Activated CD4-positive, CD25-positive, alpha-beta regulatory T cell (primary cell): ENCODE results near the gene PTPRK.

ENCODE experiments used
- DNase-seq, 4 experiments: peaks; one replicate each; lab custom pipeline; 2025; lab: John Stamatoyannopoulos, UW

PTPRK gene

GRCh38 chr6:128388380-128388779 lies 132.0 kb downstream of the PTPRK start:
- DNase-seq: no peak

GRCh38 chr6:128380891-128381290 lies 139.5 kb downstream of the PTPRK start:
- DNase-seq: no peak

GRCh38 chr6:128379577-128379976 lies 140.8 kb downstream of the PTPRK start:
- DNase-seq: no peak

GRCh38 chr6:128376952-128377503 lies 143.4 kb downstream of the PTPRK start:
- no peak for DNase-seq

GRCh38 chr6:128371136-128371535 lies 149.3 kb downstream of the PTPRK start:
- DNase-seq: no peak

- DNase-seq: no peak
These were observed 150.3 kb downstream of the PTPRK start for GRCh38 chr6:128370072-128370471.

GRCh38 chr6:128368213-128368944 lies 152.0 kb downstream of the PTPRK start:
- DNase-seq: no peak

- DNase-seq: no peak
These were observed 153.0 kb downstream of the PTPRK start for GRCh38 chr6:128367437-128367836.

- no peak for DNase-seq
These were observed 154.8 kb downstream of the PTPRK start for GRCh38 chr6:128365520-128366160.

GRCh38 chr6:128364766-128365519 lies 155.5 kb downstream of the PTPRK start:
- no peak for DNase-seq

GRCh38 chr6:128363020-128363813 lies 157.2 kb downstream of the PTPRK start:
- no peak for DNase-seq

GRCh38 chr6:128361378-128361777 lies 159.0 kb downstream of the PTPRK start:
- no peak for DNase-seq

GRCh38 chr6:128358244-128358776 lies 162.1 kb downstream of the PTPRK start:
- no peak for DNase-seq

- DNase-seq: no peak
These were observed 162.8 kb downstream of the PTPRK start for GRCh38 chr6:128357392-128358130.

- DNase-seq: no peak
These were observed 168.0 kb downstream of the PTPRK start for GRCh38 chr6:128352366-128352765.

GRCh38 chr6:128351255-128351514 lies 169.2 kb downstream of the PTPRK start:
- no peak for DNase-seq

GRCh38 chr6:128350416-128351254 lies 169.8 kb downstream of the PTPRK start:
- no peak for DNase-seq

GRCh38 chr6:128347123-128347522 lies 173.3 kb downstream of the PTPRK start:
- no peak for DNase-seq

GRCh38 chr6:128346569-128346968 lies 173.8 kb downstream of the PTPRK start:
- DNase-seq: no peak

GRCh38 chr6:128345278-128345677 lies 175.1 kb downstream of the PTPRK start:
- no peak for DNase-seq
